ENCODE measurements around the gene UBE3D. TPM values are rescaled to one million over a fixed set of nuclear protein-coding genes. Genes with fewer than 3 reads are reported as not detected.

Gene UBE3D
- total and polyA plus RNA-seq, 7 donors, result 1.6 to 10.7 (median 8.0) TPM

- H3K36me3 ChIP-seq, result no peaks in the 10 kb centered on the region
- 68 to 79% methylated on average over 2 of the region's 2 CpGs for WGBS, 2 donors
- intact Hi-C loops (cut with DNase I), result no loop called here
- no peaks in the 10 kb centered on the region for H3K27me3 ChIP-seq
- no peak overlapping the region for H3K4me3 ChIP-seq
- peaks cover 0 to 12% (median 4%) of the 10 kb centered on the region in 4 donors for H3K4me1 ChIP-seq
- H3K9me3 ChIP-seq, result no peaks in the 10 kb centered on the region
- no peak for DNase-seq
- no peak overlapping the region for H3K27ac ChIP-seq
- TF ChIP-seq EP300 (IDR thresholded peaks at IDR 0.05), result no peak
- TF ChIP-seq CTCF (IDR thresholded peaks at IDR 0.05), result no peak
- no peak for TF ChIP-seq POLR2A (IDR thresholded peaks at IDR 0.05)
- TF ChIP-seq POLR2AphosphoS5 (IDR thresholded peaks at IDR 0.05), result no peak
These were observed 76.7 kb downstream of the UBE3D start for GRCh38 chr6:82988930-82989351.

GRCh38 chr6:82987951-82988350 is 77.7 kb downstream of the UBE3D start:
- WGBS, 2 donors, result 64 to 68% methylated on average over 3 of the region's 3 CpGs
- peaks cover 0 to 12% (median 4%) of the 10 kb centered on the region in 4 donors for H3K4me1 ChIP-seq
- TF ChIP-seq CTCF (IDR thresholded peaks at IDR 0.05) (no peak), POLR2A (IDR thresholded peaks at IDR 0.05) (no peak), POLR2AphosphoS5 (IDR thresholded peaks at IDR 0.05) (no peak), EP300 (IDR thresholded peaks at IDR 0.05) (no peak)
- H3K36me3 ChIP-seq, result no peaks in the 10 kb centered on the region
- H3K27me3 ChIP-seq, result no peaks in the 10 kb centered on the region
- no peak overlapping the region for H3K4me3 ChIP-seq
- H3K9me3 ChIP-seq, result no peaks in the 10 kb centered on the region
- intact Hi-C loops (cut with DNase I), result no loop called here
- no peak for DNase-seq
- no peak overlapping the region for H3K27ac ChIP-seq

- no peak for DNase-seq
- Histone ChIP-seq H3K27ac (no peak overlapping the region), H3K4me1 (peaks cover 0 to 12% (median 4%) of the 10 kb centered on the region in 4 donors), H3K27me3 (no peaks in the 10 kb centered on the region), H3K4me3 (no peak overlapping the region), H3K36me3 (no peaks in the 10 kb centered on the region), H3K9me3 (no peaks in the 10 kb centered on the region)
- WGBS, 2 donors, result 87 to 92% methylated on average over 2 of the region's 2 CpGs
- TF ChIP-seq EP300 (IDR thresholded peaks at IDR 0.05) (no peak), POLR2A (IDR thresholded peaks at IDR 0.05) (no peak), CTCF (IDR thresholded peaks at IDR 0.05) (no peak), POLR2AphosphoS5 (IDR thresholded peaks at IDR 0.05) (no peak)
- intact Hi-C loops (cut with DNase I), result no loop called here
These were observed 78.2 kb downstream of the UBE3D start for GRCh38 chr6:82987416-82987815.

- no peak for DNase-seq
- H3K27ac ChIP-seq, result no peak overlapping the region
- TF ChIP-seq CTCF (IDR thresholded peaks at IDR 0.05), result no peak
- TF ChIP-seq POLR2AphosphoS5 (IDR thresholded peaks at IDR 0.05), result no peak
- TF ChIP-seq EP300 (IDR thresholded peaks at IDR 0.05), result no peak
- no peak for TF ChIP-seq POLR2A (IDR thresholded peaks at IDR 0.05)
- no peaks in the 10 kb centered on the region for H3K9me3 ChIP-seq
- peaks cover 0 to 5% (median under 1%) of the 10 kb centered on the region in 4 donors for H3K4me1 ChIP-seq
- H3K4me3 ChIP-seq, result no peak overlapping the region
- intact Hi-C loops (cut with DNase I), result no loop called here
- H3K36me3 ChIP-seq, result no peaks in the 10 kb centered on the region
- no peaks in the 10 kb centered on the region for H3K27me3 ChIP-seq
These were observed 80.9 kb downstream of the UBE3D start for GRCh38 chr6:82984720-82985119.

GRCh38 chr6:82980086-82980485 is 85.6 kb downstream of the UBE3D start:
- Histone ChIP-seq H3K27ac (no peak overlapping the region), H3K4me1 (no peaks in the 10 kb centered on the region), H3K4me3 (no peak overlapping the region), H3K36me3 (no peaks in the 10 kb centered on the region), H3K9me3 (no peaks in the 10 kb centered on the region), H3K27me3 (no peaks in the 10 kb centered on the region)
- no peak for DNase-seq
- WGBS, 2 donors, result 69 to 88% methylated on average over 1 of the region's 1 CpG
- no peak for TF ChIP-seq POLR2A (IDR thresholded peaks at IDR 0.05)
- TF ChIP-seq EP300 (IDR thresholded peaks at IDR 0.05), result no peak
- no peak for TF ChIP-seq POLR2AphosphoS5 (IDR thresholded peaks at IDR 0.05)
- no peak for TF ChIP-seq CTCF (IDR thresholded peaks at IDR 0.05)
- intact Hi-C loops (cut with DNase I), result no loop called here

Measured in sigmoid colon (tissue), 7 donors.